SK-N-SH (cell line): ENCODE results near the gene SPINK9.

Source experiments
- CTCF ChIP-seq: fragments of 200-600 bp; sonication (generic); IDR thresholded peaks from 2 replicates; pipeline ENCODE4 v1.6.1; 2017; ENCODE audit warnings: antibody characterized with exemption, mild to moderate bottlenecking, moderate library complexity
- EP300 ChIP-seq, 2 experiments: IDR thresholded peaks; 2 replicates each; pipeline versions ENCODE4 v1.4.0 to v1.6.1; 2012; ENCODE audit warnings: borderline replicate concordance in 1 of 2, low read depth in 1 of 2, low read length in 1 of 2
- EZH2phosphoT487 ChIP-seq: fragments of 200-600 bp; sonication (generic); IDR thresholded peaks from 2 replicates; pipeline ENCODE4 v1.6.1; 2017; ENCODE audit warnings: low read depth, mixed run types, mild to moderate bottlenecking, antibody characterized with exemption, moderate library complexity, borderline replicate concordance
- RAD21 ChIP-seq: IDR thresholded peaks from 2 replicates; pipeline ENCODE4 v1.6.1; 2012; ENCODE audit warnings: mild to moderate bottlenecking, low read length
- SMC3 ChIP-seq: IDR thresholded peaks from 2 replicates; pipeline ENCODE4 v1.6.1; 2012; ENCODE audit warnings: low read depth, low read length, improper control_type of control experiment
- TAF1 ChIP-seq: IDR thresholded peaks from 2 replicates; pipeline ENCODE4 v1.6.1; 2012; ENCODE audit warnings: low read depth, mild to moderate bottlenecking, low read length, moderate library complexity, borderline replicate concordance
- TCF12 ChIP-seq: IDR thresholded peaks from 2 replicates; pipeline ENCODE4 v1.4.0; 2012
- TEAD4 ChIP-seq: IDR thresholded peaks from 2 replicates; pipeline ENCODE4 v1.4.0; 2012; ENCODE audit warnings: mild to moderate bottlenecking, borderline replicate concordance; ENCODE audit not compliant: insufficient read depth

GRCh38 chr5:148385094-148385493, 49.7 kb downstream of the SPINK9 start:
- TF ChIP-seq EP300 (IDR thresholded peaks at IDR 0.05; ENCODE audit: borderline replicate concordance in 1 of 2, low read depth in 1 of 2, low read length in 1 of 2) (no peak), CTCF (no peak), TAF1 (no peak), TEAD4 (no peak), SMC3 (no peak), RAD21 (no peak), TCF12 (no peak), EZH2phosphoT487 (no peak)
